K562 (cell line): ENCODE results near the gene WFIKKN1. TPM values are rescaled to one million over a fixed set of nuclear protein-coding genes. Genes with fewer than 3 reads are reported as not detected.

Experiments
- CBX5 ChIP-seq: IDR thresholded peaks from 2 replicates; pipeline ENCODE4 v1.6.1; 2014; ENCODE audit warnings: low read depth, borderline replicate concordance
- FOXP1 ChIP-seq: sonication (generic); formaldehyde crosslinking; IDR thresholded peaks from 2 replicates; pipeline ENCODE4 v1.8.0; 2022; ENCODE audit warnings: mild to moderate bottlenecking, missing genetic modification reagents
- KDM5B ChIP-seq: fragments of 200-600 bp; sonication (generic); IDR thresholded peaks from 2 replicates; pipeline ENCODE4 v1.6.1; 2012; ENCODE audit warnings: low read depth, mild to moderate bottlenecking, moderate library complexity, low read length, control low read depth, inconsistent platforms; ENCODE audit not compliant: insufficient replicate concordance
- NFATC3 ChIP-seq: fragments of 450-650 bp; IDR thresholded peaks from 2 replicates; pipeline ENCODE4 v1.6.1; 2017; ENCODE audit warnings: mild to moderate bottlenecking
- RAD21 ChIP-seq, 2 experiments: fragments of 250-450 bp in 1 of 2; fragments of 450-650 bp in 1 of 2; sonication (Bioruptor Pico) in 1 of 2; formaldehyde crosslinking in 1 of 2; IDR thresholded peaks in 1 of 2; conservative IDR thresholded peaks in 1 of 2; 2 replicates each; pipeline versions ENCODE4 v1.4.0 to v1.8.0; 2020 to 2022; ENCODE audit warnings: mild to moderate bottlenecking in 2 of 2, moderate library complexity in 1 of 2
- RB1 ChIP-seq: fragments of 450-650 bp; IDR thresholded peaks from 2 replicates; pipeline ENCODE4 v1.6.1; 2017; ENCODE audit warnings: low read depth, mild to moderate bottlenecking
- SAP30 ChIP-seq: fragments of 200-600 bp; sonication (generic); IDR thresholded peaks from 2 replicates; pipeline ENCODE4 v1.6.1; 2012; ENCODE audit warnings: borderline replicate concordance, low read depth, mild to moderate bottlenecking, moderate library complexity, low read length, control low read depth, inconsistent platforms; ENCODE audit not compliant: insufficient read depth, poor library complexity, severe bottlenecking
- ZC3H4 ChIP-seq: sonication (generic); formaldehyde crosslinking; IDR thresholded peaks from 2 replicates; pipeline ENCODE4 v1.9.0; 2021; ENCODE audit warnings: missing genetic modification reagents, borderline replicate concordance
- polyA plus RNA-seq, 8 experiments: library from polyadenylated mRNA; depleted of rRNA in 4 of 8; stranded (reverse) in 5 of 8; unstranded in 3 of 8; fragments of >200 nt; fragmentation: Nextera tagmentation in 2 of 8; fragmentation: Illumina TruSeq in 1 of 8; extraction: Ambion mirVana in 2 of 8; extraction: Trizol in 1 of 8; gene quantifications; 2 replicates each; pipeline versions ENCODE4 v1.2.1 to v1.2.3, GENCODE V29; 2011 to 2014; ENCODE audit warnings: inconsistent platforms in 1 of 8, missing spikeins in 1 of 8
- total RNA-seq, 7 experiments: library from RNA; depleted of rRNA in 6 of 7; stranded (reverse); fragments of >200 nt in 6 of 7; fragmentation: Illumina TruSeq in 2 of 7; extraction: Trizol in 2 of 7; gene quantifications; 2 replicates each; pipeline versions ENCODE4 v1.2.1 to v1.2.3, GENCODE V29; 2011 to 2021; ENCODE audit warnings: low replicate concordance in 1 of 7
- TF ChIP-seq, protein P1 (sequence below): fragments of 250-450 bp; sonication (Bioruptor Pico); IDR thresholded peaks from 2 replicates; pipeline ENCODE4 v1.4.0; 2020
- TF ChIP-seq, protein P2 (sequence below): sonication (generic); formaldehyde crosslinking; IDR thresholded peaks from 2 replicates; pipeline ENCODE4 v1.8.0; 2022; ENCODE audit warnings: mild to moderate bottlenecking, missing genetic modification reagents, borderline replicate concordance
- TF ChIP-seq, protein P3 (sequence below): sonication (generic); formaldehyde crosslinking; IDR thresholded peaks from 2 replicates; pipeline ENCODE4 v1.8.0; 2022; ENCODE audit warnings: mild to moderate bottlenecking, missing genetic modification reagents
- TF ChIP-seq, protein P4 (sequence below): sonication (generic); formaldehyde crosslinking; IDR thresholded peaks from 2 replicates; pipeline ENCODE4 v1.4.0; 2020; ENCODE audit warnings: mild to moderate bottlenecking, missing genetic modification reagents

Gene WFIKKN1
- total and polyA plus RNA-seq, 9 of the 15 experiments (the other 6 are each of a cell fraction or from before 2014, with no cell fraction given): 0.14 to 1.1 (median 0.50) TPM; not detected in 4

DNA sequence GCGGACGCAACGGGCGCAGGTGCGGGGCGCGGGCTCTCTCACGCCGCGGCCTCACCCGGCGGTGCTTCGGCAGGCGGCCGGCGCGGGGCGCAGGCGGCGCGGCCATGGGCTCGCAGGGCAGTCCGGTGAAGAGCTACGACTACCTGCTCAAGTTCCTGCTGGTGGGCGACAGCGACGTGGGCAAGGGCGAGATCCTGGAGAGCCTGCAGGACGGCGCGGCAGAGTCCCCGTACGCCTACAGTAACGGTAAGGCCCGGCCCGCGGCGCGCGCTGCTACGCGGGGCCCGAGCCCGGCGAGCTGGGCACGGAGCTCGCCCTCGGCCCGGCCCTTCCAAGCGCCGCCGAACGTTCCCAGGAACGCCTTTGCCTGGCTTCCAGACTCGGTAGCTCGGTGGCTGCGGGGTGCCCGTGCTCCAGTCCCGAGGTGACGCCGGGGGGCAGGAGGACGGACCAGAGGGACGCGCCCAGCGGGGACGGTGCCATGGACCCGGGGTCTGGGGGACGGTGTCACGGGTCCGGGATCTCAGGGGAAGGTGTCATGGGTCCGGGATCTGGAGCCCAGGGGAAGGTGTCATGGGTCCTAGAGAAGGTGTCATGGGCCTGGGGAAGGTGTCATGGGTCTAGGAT is 40.5 kb upstream of the WFIKKN1 start (continued):
- TF ChIP-seq RB1: peak; percentile 70; the same call in 1 of the 2 replicates
- TF ChIP-seq NFATC3: peak; percentile 98
- TF ChIP-seq, protein P1, sequence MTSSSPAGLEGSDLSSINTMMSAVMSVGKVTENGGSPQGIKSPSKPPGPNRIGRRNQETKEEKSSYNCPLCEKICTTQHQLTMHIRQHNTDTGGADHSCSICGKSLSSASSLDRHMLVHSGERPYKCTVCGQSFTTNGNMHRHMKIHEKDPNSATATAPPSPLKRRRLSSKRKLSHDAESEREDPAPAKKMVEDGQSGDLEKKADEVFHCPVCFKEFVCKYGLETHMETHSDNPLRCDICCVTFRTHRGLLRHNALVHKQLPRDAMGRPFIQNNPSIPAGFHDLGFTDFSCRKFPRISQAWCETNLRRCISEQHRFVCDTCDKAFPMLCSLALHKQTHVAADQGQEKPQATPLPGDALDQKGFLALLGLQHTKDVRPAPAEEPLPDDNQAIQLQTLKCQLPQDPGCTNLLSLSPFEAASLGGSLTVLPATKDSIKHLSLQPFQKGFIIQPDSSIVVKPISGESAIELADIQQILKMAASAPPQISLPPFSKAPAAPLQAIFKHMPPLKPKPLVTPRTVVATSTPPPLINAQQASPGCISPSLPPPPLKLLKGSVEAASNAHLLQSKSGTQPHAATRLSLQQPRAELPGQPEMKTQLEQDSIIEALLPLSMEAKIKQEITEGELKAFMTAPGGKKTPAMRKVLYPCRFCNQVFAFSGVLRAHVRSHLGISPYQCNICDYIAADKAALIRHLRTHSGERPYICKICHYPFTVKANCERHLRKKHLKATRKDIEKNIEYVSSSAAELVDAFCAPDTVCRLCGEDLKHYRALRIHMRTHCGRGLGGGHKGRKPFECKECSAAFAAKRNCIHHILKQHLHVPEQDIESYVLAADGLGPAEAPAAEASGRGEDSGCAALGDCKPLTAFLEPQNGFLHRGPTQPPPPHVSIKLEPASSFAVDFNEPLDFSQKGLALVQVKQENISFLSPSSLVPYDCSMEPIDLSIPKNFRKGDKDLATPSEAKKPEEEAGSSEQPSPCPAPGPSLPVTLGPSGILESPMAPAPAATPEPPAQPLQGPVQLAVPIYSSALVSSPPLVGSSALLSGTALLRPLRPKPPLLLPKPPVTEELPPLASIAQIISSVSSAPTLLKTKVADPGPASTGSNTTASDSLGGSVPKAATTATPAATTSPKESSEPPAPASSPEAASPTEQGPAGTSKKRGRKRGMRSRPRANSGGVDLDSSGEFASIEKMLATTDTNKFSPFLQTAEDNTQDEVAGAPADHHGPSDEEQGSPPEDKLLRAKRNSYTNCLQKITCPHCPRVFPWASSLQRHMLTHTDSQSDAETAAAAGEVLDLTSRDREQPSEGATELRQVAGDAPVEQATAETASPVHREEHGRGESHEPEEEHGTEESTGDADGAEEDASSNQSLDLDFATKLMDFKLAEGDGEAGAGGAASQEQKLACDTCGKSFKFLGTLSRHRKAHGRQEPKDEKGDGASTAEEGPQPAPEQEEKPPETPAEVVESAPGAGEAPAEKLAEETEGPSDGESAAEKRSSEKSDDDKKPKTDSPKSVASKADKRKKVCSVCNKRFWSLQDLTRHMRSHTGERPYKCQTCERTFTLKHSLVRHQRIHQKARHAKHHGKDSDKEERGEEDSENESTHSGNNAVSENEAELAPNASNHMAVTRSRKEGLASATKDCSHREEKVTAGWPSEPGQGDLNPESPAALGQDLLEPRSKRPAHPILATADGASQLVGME: peak; percentile 59; the same call in 1 of the 2 replicates
- TF ChIP-seq FOXP1: peak; percentile 37; the same call in 1 of the 2 replicates
- TF ChIP-seq, protein P2, sequence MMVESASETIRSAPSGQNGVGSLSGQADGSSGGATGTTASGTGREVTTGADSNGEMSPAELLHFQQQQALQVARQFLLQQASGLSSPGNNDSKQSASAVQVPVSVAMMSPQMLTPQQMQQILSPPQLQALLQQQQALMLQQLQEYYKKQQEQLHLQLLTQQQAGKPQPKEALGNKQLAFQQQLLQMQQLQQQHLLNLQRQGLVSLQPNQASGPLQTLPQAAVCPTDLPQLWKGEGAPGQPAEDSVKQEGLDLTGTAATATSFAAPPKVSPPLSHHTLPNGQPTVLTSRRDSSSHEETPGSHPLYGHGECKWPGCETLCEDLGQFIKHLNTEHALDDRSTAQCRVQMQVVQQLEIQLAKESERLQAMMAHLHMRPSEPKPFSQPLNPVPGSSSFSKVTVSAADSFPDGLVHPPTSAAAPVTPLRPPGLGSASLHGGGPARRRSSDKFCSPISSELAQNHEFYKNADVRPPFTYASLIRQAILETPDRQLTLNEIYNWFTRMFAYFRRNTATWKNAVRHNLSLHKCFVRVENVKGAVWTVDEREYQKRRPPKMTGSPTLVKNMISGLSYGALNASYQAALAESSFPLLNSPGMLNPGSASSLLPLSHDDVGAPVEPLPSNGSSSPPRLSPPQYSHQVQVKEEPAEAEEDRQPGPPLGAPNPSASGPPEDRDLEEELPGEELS (CRISPR knock-in tag): no peak
- TF ChIP-seq KDM5B: peak; percentile 46
- peak; percentile 83 for TF ChIP-seq ZC3H4 (CRISPR knock-in tag)
- peak in 1 of 2 experiments; percentile 29; a peak in 2 of 4 replicates for TF ChIP-seq RAD21 (CRISPR knock-in tag; conservative IDR thresholded peaks at IDR 0.05 in 1 of 2, IDR thresholded peaks at IDR 0.05 in 1 of 2)
- peak; percentile 77 for TF ChIP-seq SAP30
- TF ChIP-seq, protein P3, sequence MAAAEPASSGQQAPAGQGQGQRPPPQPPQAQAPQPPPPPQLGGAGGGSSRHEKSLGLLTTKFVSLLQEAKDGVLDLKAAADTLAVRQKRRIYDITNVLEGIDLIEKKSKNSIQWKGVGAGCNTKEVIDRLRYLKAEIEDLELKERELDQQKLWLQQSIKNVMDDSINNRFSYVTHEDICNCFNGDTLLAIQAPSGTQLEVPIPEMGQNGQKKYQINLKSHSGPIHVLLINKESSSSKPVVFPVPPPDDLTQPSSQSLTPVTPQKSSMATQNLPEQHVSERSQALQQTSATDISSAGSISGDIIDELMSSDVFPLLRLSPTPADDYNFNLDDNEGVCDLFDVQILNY (CRISPR knock-in tag): peak; percentile 81; the same call in 1 of the 2 replicates
- TF ChIP-seq, protein P4, sequence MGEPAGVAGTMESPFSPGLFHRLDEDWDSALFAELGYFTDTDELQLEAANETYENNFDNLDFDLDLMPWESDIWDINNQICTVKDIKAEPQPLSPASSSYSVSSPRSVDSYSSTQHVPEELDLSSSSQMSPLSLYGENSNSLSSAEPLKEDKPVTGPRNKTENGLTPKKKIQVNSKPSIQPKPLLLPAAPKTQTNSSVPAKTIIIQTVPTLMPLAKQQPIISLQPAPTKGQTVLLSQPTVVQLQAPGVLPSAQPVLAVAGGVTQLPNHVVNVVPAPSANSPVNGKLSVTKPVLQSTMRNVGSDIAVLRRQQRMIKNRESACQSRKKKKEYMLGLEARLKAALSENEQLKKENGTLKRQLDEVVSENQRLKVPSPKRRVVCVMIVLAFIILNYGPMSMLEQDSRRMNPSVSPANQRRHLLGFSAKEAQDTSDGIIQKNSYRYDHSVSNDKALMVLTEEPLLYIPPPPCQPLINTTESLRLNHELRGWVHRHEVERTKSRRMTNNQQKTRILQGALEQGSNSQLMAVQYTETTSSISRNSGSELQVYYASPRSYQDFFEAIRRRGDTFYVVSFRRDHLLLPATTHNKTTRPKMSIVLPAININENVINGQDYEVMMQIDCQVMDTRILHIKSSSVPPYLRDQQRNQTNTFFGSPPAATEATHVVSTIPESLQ (CRISPR knock-in tag): no peak
- no peak for TF ChIP-seq CBX5
